ENCODE results near the gene PSMG4. TPM values are rescaled to one million over a fixed set of nuclear protein-coding genes. Genes with fewer than 3 reads are reported as not detected.

PSMG4 gene
- total RNA-seq, 1 experiment from 2014 or later = 27.0 TPM

DNA sequence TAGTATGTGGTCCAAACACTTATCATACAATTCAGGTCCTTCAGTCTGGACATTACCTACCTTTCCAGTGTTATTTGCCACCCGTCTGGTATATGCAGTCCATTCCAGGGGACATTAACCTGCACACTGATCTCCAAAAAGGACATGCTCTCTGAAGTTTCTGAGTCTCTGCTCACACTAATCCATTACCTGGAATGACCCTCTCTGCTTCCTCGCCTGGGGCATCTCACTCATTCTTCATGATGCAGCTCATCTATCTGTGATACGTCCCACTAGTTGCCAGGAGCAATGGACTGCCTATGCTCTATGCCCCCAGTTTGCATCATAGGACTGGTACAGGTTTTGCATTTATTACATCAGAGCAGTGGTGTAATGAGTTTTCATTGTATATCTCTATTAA lies 25.4 kb upstream of the PSMG4 start:
- ATAC-seq (no peak), DNase-seq (ENCODE audit: low read depth, low spot score) (no peak)
- BruUV-seq (replicated peaks) = no TSS peak
- Histone ChIP-seq H3K4me1 (ENCODE audit: control insufficient read depth, insufficient read depth, low read length) (peaks cover 9% of the 10 kb centered on the region), H3K36me3 (ENCODE audit: control insufficient read depth, insufficient read depth, low read length) (no peaks in the 10 kb centered on the region), H3K9me3 (ENCODE audit: control insufficient read depth, insufficient read depth, low read depth, low read length) (no peaks in the 10 kb centered on the region), H3K27me3 (ENCODE audit: control insufficient read depth, insufficient read depth, low read length) (peaks cover 6% of the 10 kb centered on the region), H3K27ac (ENCODE audit: low read length) (no peak overlapping the region), H3K4me3 (ENCODE audit: low read depth in 2 of 2, low read length in 2 of 2) (no peak overlapping the region)
- TF ChIP-seq TCF7L2 (IDR thresholded peaks at IDR 0.05; ENCODE audit: low read depth, low read length) (no peak), SIN3A (IDR thresholded peaks at IDR 0.05; ENCODE audit: borderline replicate concordance, insufficient read depth, low read depth, low read length) (no peak), POLR2AphosphoS5 (IDR thresholded peaks at IDR 0.05; ENCODE audit: low read depth, low read length) (no peak), CTCF (IDR thresholded peaks at IDR 0.05) (no peak), REST (IDR thresholded peaks at IDR 0.05; ENCODE audit: insufficient read depth in 1 of 2, low read depth in 2 of 2, low read length in 1 of 2) (no peak)
- intact Hi-C loops (cut with micrococcal nuclease; ENCODE audit: unreplicated experiment) = loop anchor here (10.0 kb wide), 1 partner anchor 69 kb away; no protein-coding TSS in a partner anchor
- ChIA-PET CTCF (no interaction called here), POLR2A (no interaction called here)
- in situ Hi-C loops (cut with HindIII; ENCODE audit: low pct_unique_long_range_greater_than_20kb, low sequenced_read_pairs) = no loop called here

DNA sequence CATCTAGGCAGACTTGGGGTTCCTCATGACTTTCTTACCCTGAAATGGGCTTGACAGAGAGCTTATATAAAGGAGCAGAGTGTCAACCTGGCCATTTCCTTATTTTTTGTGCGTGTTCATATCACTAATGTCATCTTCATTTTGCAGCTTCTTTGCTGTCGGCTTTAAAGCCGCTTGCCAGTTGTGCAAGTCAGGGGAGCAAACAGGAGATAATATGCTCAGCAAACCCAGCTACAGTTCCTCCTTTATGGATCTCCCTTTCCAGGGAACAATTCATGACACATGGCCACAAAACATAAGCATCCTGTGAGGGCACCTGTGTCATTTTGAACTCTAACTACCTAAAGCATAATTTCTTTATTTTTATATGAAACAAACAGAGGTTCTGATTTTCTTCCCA lies 24.8 kb upstream of the PSMG4 start:
- no peak overlapping the region for H3K27ac ChIP-seq (ENCODE audit: low read length)
- ATAC-seq (no peak), DNase-seq (ENCODE audit: low read depth, low spot score) (no peak)
- H3K27me3 ChIP-seq (ENCODE audit: control insufficient read depth, insufficient read depth, low read length) = peaks cover 6% of the 10 kb centered on the region
- ChIA-PET CTCF (no interaction called here), POLR2A (no interaction called here)
- intact Hi-C loops (cut with micrococcal nuclease; ENCODE audit: unreplicated experiment) (loop anchor here (10.0 kb wide), 1 partner anchor 69 kb away; no protein-coding TSS in a partner anchor), in situ Hi-C loops (cut with HindIII; ENCODE audit: low pct_unique_long_range_greater_than_20kb, low sequenced_read_pairs) (no loop called here)
- peaks cover 9% of the 10 kb centered on the region for H3K4me1 ChIP-seq (ENCODE audit: control insufficient read depth, insufficient read depth, low read length)
- H3K36me3 ChIP-seq (ENCODE audit: control insufficient read depth, insufficient read depth, low read length) = no peaks in the 10 kb centered on the region
- H3K9me3 ChIP-seq (ENCODE audit: control insufficient read depth, insufficient read depth, low read depth, low read length) = no peaks in the 10 kb centered on the region
- BruUV-seq (replicated peaks) = no TSS peak
- H3K4me3 ChIP-seq (ENCODE audit: low read depth in 2 of 2, low read length in 2 of 2) = no peak overlapping the region
- TF ChIP-seq CTCF (IDR thresholded peaks at IDR 0.05) (no peak), TCF7L2 (IDR thresholded peaks at IDR 0.05; ENCODE audit: low read depth, low read length) (no peak), REST (IDR thresholded peaks at IDR 0.05; ENCODE audit: insufficient read depth in 1 of 2, low read depth in 2 of 2, low read length in 1 of 2) (no peak), SIN3A (IDR thresholded peaks at IDR 0.05; ENCODE audit: borderline replicate concordance, insufficient read depth, low read depth, low read length) (no peak), POLR2AphosphoS5 (IDR thresholded peaks at IDR 0.05; ENCODE audit: low read depth, low read length) (no peak)
